ENCODE measurements around the gene JAKMIP2.

GRCh38 chr5:147759441-147759840 is 23.1 kb downstream of the JAKMIP2 start:
- TF ChIP-seq CTCF (IDR thresholded peaks at IDR 0.05) = no peak
- TF ChIP-seq POLR2A (IDR thresholded peaks at IDR 0.05) = no peak
